Adrenal gland (tissue), 5 donors: ENCODE measurements around the gene SLC30A7.

ENCODE experiments used
- CTCF ChIP-seq, 6 experiments: fragments of 450-650 bp in 4 of 6; fragments of 200-600 bp in 2 of 6; sonication (generic) in 1 of 6; IDR thresholded peaks; 1 replicate in 5 of 6; 2 replicates in 1 of 6; pipeline versions ENCODE4 v1.5.1 to v1.8.0; 2016 to 2021; ENCODE audit warnings: antibody characterized with exemption in 6 of 6, mild to moderate bottlenecking in 2 of 6, moderate library complexity in 1 of 6
- POLR2A ChIP-seq, 2 donors: fragments of 450-650 bp; IDR thresholded peaks; one replicate each; pipeline ENCODE4 v1.6.1; 2017; ENCODE audit warnings: antibody characterized with exemption in 2 of 2, mild to moderate bottlenecking in 2 of 2, moderate library complexity in 1 of 2
- donor health status: DM: no; HTN: no; CAD: no.

GRCh38 chr1:101013776-101014175, 117.9 kb downstream of the SLC30A7 start:
- TF ChIP-seq CTCF (IDR thresholded peaks at IDR 0.05) (no peak), POLR2A (IDR thresholded peaks at IDR 0.05) (no peak)
